Loucy (cell line): ENCODE results near the gene ILK.

Experiments
- EZH2phosphoT487 ChIP-seq: fragments of 200-600 bp; IDR thresholded peaks from 2 replicates; pipeline ENCODE4 v1.6.1; 2018; ENCODE audit warnings: antibody characterized with exemption, mild to moderate bottlenecking, moderate library complexity, borderline replicate concordance
- TF ChIP-seq, protein P1 (sequence below): fragments of 200-600 bp; sonication (generic); conservative IDR thresholded peaks from 2 replicates; pipeline ENCODE4 v1.5.1; 2014; ENCODE audit warnings: mild to moderate bottlenecking, antibody characterized with exemption, low read length

DNA sequence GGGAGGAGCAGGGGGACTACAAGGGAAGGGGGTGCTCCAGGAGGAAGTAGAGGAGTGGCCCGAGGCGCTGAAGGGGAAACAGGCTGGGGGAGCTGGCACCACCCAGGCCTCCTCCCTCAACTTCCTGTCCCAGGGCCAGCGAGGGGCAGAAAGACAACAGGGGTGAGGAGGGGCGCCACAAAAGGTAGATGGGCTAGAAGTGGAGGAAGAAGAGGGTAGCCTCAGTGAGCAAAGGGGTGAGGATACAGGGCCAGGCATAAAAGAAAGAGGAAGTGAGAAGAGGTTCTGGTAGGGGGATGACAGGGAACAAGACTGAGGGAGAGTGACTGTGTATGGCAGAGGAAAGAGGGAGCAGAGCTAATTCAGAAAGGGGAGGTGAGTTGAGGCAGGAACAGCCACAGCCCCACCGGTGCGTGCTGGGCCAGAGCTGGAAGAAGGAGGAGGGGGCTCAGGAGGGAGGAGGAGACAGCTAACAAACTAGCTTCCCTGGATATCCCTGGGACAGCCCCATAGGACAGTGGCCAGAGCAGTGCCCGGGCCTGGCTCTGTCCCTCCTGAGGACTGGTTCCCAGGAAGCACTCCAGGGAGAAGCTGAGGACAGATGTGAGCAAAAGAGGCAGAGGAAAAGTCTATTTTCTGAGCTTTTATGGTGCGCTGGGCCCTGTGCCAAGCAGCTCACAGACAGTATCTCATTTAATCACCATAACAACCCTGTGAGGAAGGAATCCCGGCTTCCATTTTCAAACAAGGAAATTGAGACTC is 43.5 kb downstream of the ILK start:
- no peak for TF ChIP-seq EZH2phosphoT487
- TF ChIP-seq, protein P1, sequence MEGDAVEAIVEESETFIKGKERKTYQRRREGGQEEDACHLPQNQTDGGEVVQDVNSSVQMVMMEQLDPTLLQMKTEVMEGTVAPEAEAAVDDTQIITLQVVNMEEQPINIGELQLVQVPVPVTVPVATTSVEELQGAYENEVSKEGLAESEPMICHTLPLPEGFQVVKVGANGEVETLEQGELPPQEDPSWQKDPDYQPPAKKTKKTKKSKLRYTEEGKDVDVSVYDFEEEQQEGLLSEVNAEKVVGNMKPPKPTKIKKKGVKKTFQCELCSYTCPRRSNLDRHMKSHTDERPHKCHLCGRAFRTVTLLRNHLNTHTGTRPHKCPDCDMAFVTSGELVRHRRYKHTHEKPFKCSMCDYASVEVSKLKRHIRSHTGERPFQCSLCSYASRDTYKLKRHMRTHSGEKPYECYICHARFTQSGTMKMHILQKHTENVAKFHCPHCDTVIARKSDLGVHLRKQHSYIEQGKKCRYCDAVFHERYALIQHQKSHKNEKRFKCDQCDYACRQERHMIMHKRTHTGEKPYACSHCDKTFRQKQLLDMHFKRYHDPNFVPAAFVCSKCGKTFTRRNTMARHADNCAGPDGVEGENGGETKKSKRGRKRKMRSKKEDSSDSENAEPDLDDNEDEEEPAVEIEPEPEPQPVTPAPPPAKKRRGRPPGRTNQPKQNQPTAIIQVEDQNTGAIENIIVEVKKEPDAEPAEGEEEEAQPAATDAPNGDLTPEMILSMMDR: no peak
